Mesothelial cell of epicardium (in vitro differentiated cells): Measurements from ENCODE around the gene YTHDF2. TPM values are rescaled to one million over a fixed set of nuclear protein-coding genes. Genes with fewer than 3 reads are reported as not detected.
A peak's percentile ranks its signal among the peaks of the same experiment; 100 is the strongest.
"Not testable (repeated sequence)": the region's sequence is repeated elsewhere in the genome, so short reads cannot be mapped to it uniquely, and the experiment has no call there.

Source experiments
- DNase-seq, 2 experiments: peaks; one replicate each; pipeline ENCODE4 v3.0.0; 2021; ENCODE audit warnings: low spot score in 2 of 2; ENCODE audit not compliant: unreplicated experiment in 2 of 2
- H3K27ac Mint-ChIP-seq: 2 replicates; pipeline ENCODE4 v1.8.0; 2021; ENCODE audit warnings: mixed read lengths
- H3K27me3 Mint-ChIP-seq: 2 replicates; pipeline ENCODE4 v1.8.0; 2021; ENCODE audit warnings: low read depth, mixed read lengths
- H3K36me3 Mint-ChIP-seq: 2 replicates; pipeline ENCODE4 v1.8.0; 2021; ENCODE audit warnings: mixed read lengths
- H3K4me1 Mint-ChIP-seq: 2 replicates; pipeline ENCODE4 v1.8.0; 2021; ENCODE audit warnings: mixed read lengths
- H3K4me3 Mint-ChIP-seq: 2 replicates; pipeline ENCODE4 v1.8.0; 2021; ENCODE audit warnings: mild to moderate bottlenecking, moderate library complexity, mixed read lengths
- H3K9me3 Mint-ChIP-seq: 2 replicates; pipeline ENCODE4 v1.8.0; 2021; ENCODE audit warnings: mixed read lengths
- CTCF ChIP-seq: fragments of 200-600 bp; sonication (generic); IDR thresholded peaks from one replicate; pipeline ENCODE4 v1.5.0; 2021; ENCODE audit warnings: antibody characterized with exemption; ENCODE audit not compliant: unreplicated experiment
- total RNA-seq: library from RNA; stranded (reverse); gene quantifications from 3 replicates; pipeline ENCODE4 v1.2.1, GENCODE V29; 2021

The YTHDF2 gene
- total RNA-seq, result 130 to 144 TPM (median 137 TPM) in 3 replicates

- H3K4me1 Mint-ChIP-seq, result peaks cover 43% of the 10 kb centered on the region
- peak; percentile 90 for TF ChIP-seq CTCF
Observed at GRCh38 chr1:28736450-28737306, at the start of gene YTHDF2. TSS of gene YTHDF2 (plus strand) at chr1:28736940. CDS start at chr1:28737121, 181 bp downstream.

GRCh38 chr1:28691627-28692026 lies 45.1 kb upstream of the YTHDF2 start:
- H3K9me3 Mint-ChIP-seq, H3K27ac Mint-ChIP-seq, H3K4me1 Mint-ChIP-seq, DNase-seq, H3K4me3 Mint-ChIP-seq, H3K27me3 Mint-ChIP-seq: not testable (repeated sequence)
- H3K36me3 Mint-ChIP-seq, result peaks cover 20% of the 10 kb centered on the region

More at GRCh38 chr1:28736450-28737306, at the start of gene YTHDF2:
- Mint-ChIP-seq H3K27me3 (no peaks in the 10 kb centered on the region), H3K4me3 (peak within 1 kb of the TSS; percentile 96), H3K9me3 (peaks cover 3% of the 10 kb centered on the region), H3K27ac (peak within 1 kb of the TSS; percentile 100), H3K36me3 (peaks cover 12% of the 10 kb centered on the region)
- peak; percentile 96 to 97 for DNase-seq

GRCh38 chr1:28703629-28704028 lies 33.1 kb upstream of the YTHDF2 start:
- H3K36me3 Mint-ChIP-seq, result peaks cover 33% of the 10 kb centered on the region

GRCh38 chr1:28716336-28716735 lies 20.4 kb upstream of the YTHDF2 start:
- H3K36me3 Mint-ChIP-seq, result peaks cover 21% of the 10 kb centered on the region
- H3K4me1 Mint-ChIP-seq, result no peaks in the 10 kb centered on the region
- no peak overlapping the region for H3K4me3 Mint-ChIP-seq
- H3K9me3 Mint-ChIP-seq, result no peaks in the 10 kb centered on the region
- TF ChIP-seq CTCF, result no peak
- no peak overlapping the region for H3K27ac Mint-ChIP-seq
- no peaks in the 10 kb centered on the region for H3K27me3 Mint-ChIP-seq
- no peak for DNase-seq

More at GRCh38 chr1:28703629-28704028, 33.1 kb upstream of the YTHDF2 start:
- Mint-ChIP-seq H3K4me3 (no peak overlapping the region), H3K9me3 (no peaks in the 10 kb centered on the region), H3K27me3 (no peaks in the 10 kb centered on the region), H3K4me1 (no peaks in the 10 kb centered on the region), H3K27ac (no peak overlapping the region)
- DNase-seq, result no peak
- no peak for TF ChIP-seq CTCF

GRCh38 chr1:28718166-28718565 lies 18.6 kb upstream of the YTHDF2 start:
- Mint-ChIP-seq H3K9me3 (no peaks in the 10 kb centered on the region), H3K36me3 (peaks cover 17% of the 10 kb centered on the region), H3K27me3 (no peaks in the 10 kb centered on the region), H3K4me3 (no peak overlapping the region), H3K27ac (no peak overlapping the region), H3K4me1 (no peaks in the 10 kb centered on the region)
- no peak for DNase-seq
- TF ChIP-seq CTCF, result no peak

- Mint-ChIP-seq H3K4me3 (no peak overlapping the region), H3K36me3 (peaks cover 12% of the 10 kb centered on the region), H3K27ac (no peak overlapping the region), H3K4me1 (no peaks in the 10 kb centered on the region), H3K27me3 (no peaks in the 10 kb centered on the region), H3K9me3 (no peaks in the 10 kb centered on the region)
- TF ChIP-seq CTCF, result no peak
- no peak for DNase-seq
Observed at GRCh38 chr1:28718586-28719331, 18.0 kb upstream of the YTHDF2 start.
